ENCODE results near the gene FGF11.

Gene FGF11

GRCh38 chr17:7408863-7409262 lies 30.4 kb upstream of the FGF11 start:
- DNase-seq, result no peak

GRCh38 chr17:7409716-7410115 lies 29.6 kb upstream of the FGF11 start:
- DNase-seq, result no peak

- DNase-seq, result no peak
These were observed 28.5 kb upstream of the FGF11 start for GRCh38 chr17:7410634-7411426.

GRCh38 chr17:7411427-7411750 lies 27.9 kb upstream of the FGF11 start:
- DNase-seq, result no peak

GRCh38 chr17:7413346-7413985 lies 25.8 kb upstream of the FGF11 start:
- no peak for DNase-seq

- DNase-seq, result no peak
These were observed 24.5 kb upstream of the FGF11 start for GRCh38 chr17:7414837-7415236.

GRCh38 chr17:7415784-7416183 lies 23.5 kb upstream of the FGF11 start:
- DNase-seq, result no peak

GRCh38 chr17:7416323-7416722 lies 23.0 kb upstream of the FGF11 start:
- DNase-seq, result no peak

- no peak for DNase-seq
These were observed 22.2 kb upstream of the FGF11 start for GRCh38 chr17:7417056-7417655.

GRCh38 chr17:7418472-7419152 lies 20.7 kb upstream of the FGF11 start:
- no peak for DNase-seq

- DNase-seq, result no peak
These were observed 19.3 kb upstream of the FGF11 start, which contains the start of gene SPEM1 for GRCh38 chr17:7419819-7420610. Gene SPEM1 (plus strand): TSS chr17:7420324. CDS start chr17:7420385, 61 bp downstream.

GRCh38 chr17:7421186-7421585 lies 18.1 kb upstream of the FGF11 start:
- DNase-seq, result no peak

GRCh38 chr17:7423679-7424078 lies 15.6 kb upstream of the FGF11 start:
- no peak for DNase-seq

GRCh38 chr17:7425316-7425715 lies 14.0 kb upstream of the FGF11 start, which contains the start of gene SPEM2:
Gene SPEM2 (plus strand): TSS chr17:7425616. CDS start chr17:7425689, 73 bp downstream.
- DNase-seq, result no peak

GRCh38 chr17:7425756-7426155 lies 13.6 kb upstream of the FGF11 start:
- no peak for DNase-seq

GRCh38 chr17:7426203-7426863 lies 13.0 kb upstream of the FGF11 start:
- no peak for DNase-seq

- no peak for DNase-seq
These were observed 12.3 kb upstream of the FGF11 start for GRCh38 chr17:7426896-7427489.

- no peak for DNase-seq
These were observed 11.8 kb upstream of the FGF11 start for GRCh38 chr17:7427549-7427948.

- DNase-seq, result no peak
These were observed 10.8 kb upstream of the FGF11 start, which contains the start of gene SPEM3 for GRCh38 chr17:7428557-7428956. Gene SPEM3 (plus strand): TSS chr17:7428857. CDS start chr17:7428903, 46 bp downstream.

- DNase-seq, result no peak
These were observed 9.6 kb upstream of the FGF11 start for GRCh38 chr17:7429722-7430121.

- DNase-seq, result no peak
These were observed 8.1 kb upstream of the FGF11 start for GRCh38 chr17:7431231-7431630.

- no peak for DNase-seq
These were observed 7.0 kb upstream of the FGF11 start for GRCh38 chr17:7432296-7432695.
